ENCODE measurements around the gene ACOT8.
A peak's percentile ranks its signal among the peaks of the same experiment; 100 is the strongest.

DNA sequence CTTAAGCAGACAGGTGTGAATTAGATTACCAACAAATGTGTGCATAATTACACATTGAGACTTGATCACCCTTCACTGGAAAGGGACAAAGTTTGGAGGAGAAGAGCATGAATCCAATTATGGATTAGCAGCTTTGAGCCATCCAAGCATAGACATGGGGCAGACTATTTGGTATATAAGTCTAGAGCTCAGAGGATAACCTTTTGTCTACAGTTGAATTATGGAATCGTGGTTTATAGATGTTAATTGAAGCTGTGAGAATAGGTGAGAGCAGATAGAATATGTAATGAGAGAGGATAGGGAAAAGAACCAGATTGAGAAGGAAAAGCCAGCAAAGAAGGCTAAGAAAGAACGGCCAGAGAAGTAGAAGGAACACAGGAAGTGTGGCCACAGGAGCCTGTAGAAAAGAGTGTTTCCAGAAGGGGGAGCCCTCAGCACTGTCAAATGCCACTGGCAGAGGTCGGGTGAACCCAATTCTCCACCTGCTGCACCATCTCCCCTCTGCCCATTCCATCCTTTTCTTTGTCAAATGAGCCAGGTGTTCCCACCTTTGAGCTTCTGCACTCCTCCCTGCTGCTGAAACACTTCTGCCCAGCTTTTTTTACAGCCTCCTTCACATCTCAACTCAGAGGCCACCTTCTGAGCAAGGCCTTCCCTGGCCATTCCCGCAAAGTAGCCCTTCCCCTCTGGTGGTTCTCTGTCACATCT, 58.1 kb downstream of the ACOT8 start:
- TF ChIP-seq CTCF (IDR thresholded peaks at IDR 0.05) (peak; percentile 57 to 66 (median 63)), POLR2A (IDR thresholded peaks at IDR 0.05) (no peak)
